Activated T-helper 2 cell treated with anti-CD3 and anti-CD28 coated beads, Interferon-gamma antibody, Interleukin-2, Interleukin-4, amounts not matched to agents 10 μg/mL and 5 μg/mL and 100 μg/mL, durations not matched to agents 14 hours and 24 hours and 36 hours (primary cell): ENCODE data around the gene ARID1A. TPM values are rescaled to one million over a fixed set of nuclear protein-coding genes. Genes with fewer than 3 reads are reported as not detected.

Experiments used
- DNase-seq: peaks from one replicate; pipeline ENCODE4 v3.0.0; 2021; ENCODE audit warnings: low spot score
- H3K27ac Mint-ChIP-seq: one replicate; pipeline ENCODE4 v1.8.0; 2021; ENCODE audit warnings: mixed read lengths
- H3K27me3 Mint-ChIP-seq: one replicate; pipeline ENCODE4 v1.8.0; 2021; ENCODE audit warnings: low read depth, mixed read lengths
- H3K36me3 Mint-ChIP-seq: one replicate; pipeline ENCODE4 v1.8.0; 2021; ENCODE audit warnings: low read depth, mixed read lengths
- H3K4me1 Mint-ChIP-seq: one replicate; pipeline ENCODE4 v1.8.0; 2021; ENCODE audit warnings: low read depth, mixed read lengths
- H3K4me3 Mint-ChIP-seq: one replicate; pipeline ENCODE4 v1.8.0; 2021; ENCODE audit warnings: low read depth, mild to moderate bottlenecking, moderate library complexity, mixed read lengths
- H3K9me3 Mint-ChIP-seq: one replicate; pipeline ENCODE4 v1.8.0; 2021; ENCODE audit warnings: mixed read lengths
- intact Hi-C: fragments of 100-400 bp; cut with micrococcal nuclease; formaldehyde crosslinking; loops from one replicate; pipeline ENCODE4 v1.15.1; 2023
- total RNA-seq: library from RNA; stranded (reverse); gene quantifications from 2 replicates; pipeline ENCODE4 v1.2.3, GENCODE V29; 2022

The ARID1A gene
- total RNA-seq, 1 donor from 2014 or later: 109 TPM

GRCh38 chr1:26740023-26740634 is 44.3 kb downstream of the ARID1A start:
- Mint-ChIP-seq H3K36me3 (peaks cover 75% of the 10 kb centered on the region), H3K9me3 (no peaks in the 10 kb centered on the region), H3K27ac (peak overlapping the region; percentile 64), H3K4me3 (no peak overlapping the region), H3K27me3 (no peaks in the 10 kb centered on the region), H3K4me1 (peaks cover 63% of the 10 kb centered on the region)
- DNase-seq: no peak
- intact Hi-C loops: no loop called here

GRCh38 chr1:26740952-26741351 is 45.1 kb downstream of the ARID1A start:
- Mint-ChIP-seq H3K4me3 (no peak overlapping the region), H3K27me3 (no peaks in the 10 kb centered on the region)
- intact Hi-C loops: no loop called here

GRCh38 chr1:26743426-26744059 is 47.7 kb downstream of the ARID1A start:
- DNase-seq: no peak
- no peaks in the 10 kb centered on the region for H3K27me3 Mint-ChIP-seq
- peaks cover 74% of the 10 kb centered on the region for H3K4me1 Mint-ChIP-seq
- no peaks in the 10 kb centered on the region for H3K9me3 Mint-ChIP-seq
- intact Hi-C loops: loop anchor here (1.0 to 2.0 kb wide), 7 partner anchors 10 to 201 kb away; no protein-coding TSS in a partner anchor
- H3K27ac Mint-ChIP-seq: peak overlapping the region; percentile 92
- H3K36me3 Mint-ChIP-seq: peaks cover 88% of the 10 kb centered on the region
- peak overlapping the region; percentile 56 for H3K4me3 Mint-ChIP-seq

More at GRCh38 chr1:26740952-26741351, 45.1 kb downstream of the ARID1A start:
- peaks cover 76% of the 10 kb centered on the region for H3K36me3 Mint-ChIP-seq
- no peaks in the 10 kb centered on the region for H3K9me3 Mint-ChIP-seq
- H3K27ac Mint-ChIP-seq: no peak overlapping the region
- peaks cover 64% of the 10 kb centered on the region for H3K4me1 Mint-ChIP-seq
- DNase-seq: no peak

GRCh38 chr1:26744075-26744959 is 48.5 kb downstream of the ARID1A start:
- intact Hi-C loops: loop anchor here (1.0 to 2.0 kb wide), 7 partner anchors 11 to 202 kb away; no protein-coding TSS in a partner anchor
- H3K4me1 Mint-ChIP-seq: peaks cover 71% of the 10 kb centered on the region
- DNase-seq: peak; percentile 87
- H3K4me3 Mint-ChIP-seq: peak overlapping the region; percentile 56
- peak overlapping the region; percentile 92 for H3K27ac Mint-ChIP-seq
- no peaks in the 10 kb centered on the region for H3K9me3 Mint-ChIP-seq
- H3K36me3 Mint-ChIP-seq: peaks cover 88% of the 10 kb centered on the region
- H3K27me3 Mint-ChIP-seq: no peaks in the 10 kb centered on the region

- Mint-ChIP-seq H3K9me3 (no peaks in the 10 kb centered on the region), H3K27me3 (no peaks in the 10 kb centered on the region), H3K36me3 (peaks cover 87% of the 10 kb centered on the region), H3K4me3 (peak overlapping the region; percentile 56), H3K27ac (peak overlapping the region; percentile 92), H3K4me1 (peaks cover 65% of the 10 kb centered on the region)
- no peak for DNase-seq
- intact Hi-C loops: loop anchor here (2.0 kb wide), 1 partner anchor 52 kb away; no protein-coding TSS in a partner anchor
Observed at GRCh38 chr1:26745191-26745590, 49.4 kb downstream of the ARID1A start.

GRCh38 chr1:26747048-26747447 is 51.2 kb downstream of the ARID1A start:
- H3K27ac Mint-ChIP-seq: no peak overlapping the region
- peaks cover 58% of the 10 kb centered on the region for H3K4me1 Mint-ChIP-seq
- DNase-seq: no peak
- H3K4me3 Mint-ChIP-seq: no peak overlapping the region
- H3K36me3 Mint-ChIP-seq: peaks cover 82% of the 10 kb centered on the region
- H3K9me3 Mint-ChIP-seq: no peaks in the 10 kb centered on the region
- no peaks in the 10 kb centered on the region for H3K27me3 Mint-ChIP-seq
- intact Hi-C loops: no loop called here

DNA sequence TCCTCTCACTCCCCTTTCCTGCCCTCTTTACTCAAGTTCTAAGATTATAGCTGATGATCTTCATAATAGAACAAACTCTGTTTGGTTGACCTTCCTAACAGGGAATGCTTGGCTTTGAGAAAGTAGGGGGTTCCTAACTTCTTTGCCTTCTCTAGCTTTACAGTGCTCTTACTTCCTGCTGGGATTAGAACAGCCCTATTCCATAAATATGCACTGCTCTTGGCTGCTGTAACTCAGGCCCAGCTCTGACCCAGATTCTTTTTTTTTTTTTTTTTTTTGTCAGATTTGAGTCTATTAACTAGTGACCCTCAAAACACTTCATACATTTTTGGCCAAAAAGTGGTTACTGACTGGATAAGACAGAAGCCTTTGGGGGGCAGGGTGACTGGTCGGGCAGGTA is 52.5 kb downstream of the ARID1A start:
- Mint-ChIP-seq H3K4me1 (peaks cover 56% of the 10 kb centered on the region), H3K36me3 (peaks cover 83% of the 10 kb centered on the region), H3K4me3 (no peak overlapping the region), H3K27ac (peak overlapping the region; percentile 64), H3K27me3 (no peaks in the 10 kb centered on the region), H3K9me3 (no peaks in the 10 kb centered on the region)
- intact Hi-C loops: no loop called here
- DNase-seq: no peak

- Mint-ChIP-seq H3K27ac (no peak overlapping the region), H3K9me3 (no peaks in the 10 kb centered on the region), H3K36me3 (peaks cover 85% of the 10 kb centered on the region), H3K4me1 (peaks cover 54% of the 10 kb centered on the region), H3K27me3 (no peaks in the 10 kb centered on the region), H3K4me3 (no peak overlapping the region)
- no peak for DNase-seq
- intact Hi-C loops: no loop called here
Observed at GRCh38 chr1:26749458-26749857, 53.6 kb downstream of the ARID1A start.

DNA sequence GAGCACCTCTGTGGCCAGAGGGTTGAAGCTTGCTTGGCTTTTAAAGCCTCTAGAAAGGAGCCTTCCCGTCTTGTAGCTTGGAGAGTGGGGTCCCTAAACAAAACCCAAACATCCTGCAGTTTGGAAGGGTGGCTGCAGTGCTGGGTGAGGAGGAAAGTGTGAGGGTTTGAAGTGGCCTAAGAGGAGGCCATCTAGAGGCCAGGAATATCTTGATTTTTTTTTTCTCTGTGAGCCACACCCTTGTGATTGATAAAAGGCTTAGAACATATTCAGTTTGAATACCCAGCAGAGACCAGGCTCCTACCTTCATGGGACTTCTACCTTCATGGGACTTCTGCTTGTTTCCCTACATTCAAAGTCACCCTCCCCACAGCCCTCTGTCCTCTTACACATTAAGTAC is 54.6 kb downstream of the ARID1A start:
- Mint-ChIP-seq H3K36me3 (peaks cover 82% of the 10 kb centered on the region), H3K27me3 (no peaks in the 10 kb centered on the region), H3K4me3 (no peak overlapping the region), H3K4me1 (peaks cover 47% of the 10 kb centered on the region), H3K27ac (peak overlapping the region; percentile 63), H3K9me3 (no peaks in the 10 kb centered on the region)
- DNase-seq: no peak
- intact Hi-C loops: no loop called here

DNA sequence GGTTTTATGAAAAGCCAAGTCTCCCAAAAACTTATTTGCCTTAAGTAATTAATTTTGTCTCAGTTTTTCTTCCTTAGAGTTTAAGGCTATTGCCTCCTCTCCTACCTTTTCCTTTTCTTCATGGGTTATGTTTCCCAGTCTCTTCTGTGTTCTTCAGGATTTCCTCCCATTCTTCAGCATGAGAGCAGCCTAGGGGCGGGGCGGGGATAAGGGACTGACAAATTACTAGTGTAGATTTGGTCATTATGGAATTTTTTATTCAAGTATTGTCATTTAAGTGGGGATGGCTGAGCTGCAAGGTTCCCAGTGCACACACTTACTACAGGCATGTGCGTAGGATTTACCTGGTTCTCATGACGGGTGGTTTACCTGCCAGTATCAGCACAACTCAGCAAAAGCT is 56.7 kb downstream of the ARID1A start:
- Mint-ChIP-seq H3K36me3 (peaks cover 70% of the 10 kb centered on the region), H3K4me3 (no peak overlapping the region), H3K4me1 (peaks cover 43% of the 10 kb centered on the region), H3K27me3 (no peaks in the 10 kb centered on the region), H3K9me3 (no peaks in the 10 kb centered on the region), H3K27ac (no peak overlapping the region)
- no peak for DNase-seq
- intact Hi-C loops: no loop called here

- intact Hi-C loops: no loop called here
- H3K27ac Mint-ChIP-seq: no peak overlapping the region
- no peak overlapping the region for H3K4me3 Mint-ChIP-seq
- H3K36me3 Mint-ChIP-seq: peaks cover 69% of the 10 kb centered on the region
- H3K4me1 Mint-ChIP-seq: peaks cover 35% of the 10 kb centered on the region
- no peaks in the 10 kb centered on the region for H3K27me3 Mint-ChIP-seq
- DNase-seq: no peak
- no peaks in the 10 kb centered on the region for H3K9me3 Mint-ChIP-seq
Observed at GRCh38 chr1:26754086-26754874, 58.5 kb downstream of the ARID1A start.

GRCh38 chr1:26758358-26758757 is 62.5 kb downstream of the ARID1A start:
- intact Hi-C loops: no loop called here
- Mint-ChIP-seq H3K4me1 (peaks cover 15% of the 10 kb centered on the region), H3K27ac (no peak overlapping the region), H3K9me3 (no peaks in the 10 kb centered on the region), H3K4me3 (no peak overlapping the region), H3K36me3 (peaks cover 71% of the 10 kb centered on the region), H3K27me3 (no peaks in the 10 kb centered on the region)
- DNase-seq: no peak
